Heart right ventricle (tissue), 16 donors: ENCODE results near the gene S100P. TPM values are rescaled to one million over a fixed set of nuclear protein-coding genes. Genes with fewer than 3 reads are reported as not detected.

Source experiments
- ATAC-seq, 8 donors: fragments of 200-7000 bp; cut with Tn5 transposase; one replicate each; pipeline ENCODE4 v1.9.1; 2020; ENCODE audit warnings: mild to moderate bottlenecking in 8 of 8, moderate library complexity in 8 of 8, moderate number of reproducible peaks in 1 of 8
- DNase-seq, 2 donors: peaks; one replicate each; pipeline ENCODE4 v3.0.0-alpha.2; 2020
- H3K27ac ChIP-seq, 10 donors: fragments of 200-600 bp; sonication (generic) in 2 of 10; one replicate each; pipeline versions ENCODE4 v1.5.0 to v1.8.0; 2020 to 2022; ENCODE audit warnings: mild to moderate bottlenecking in 3 of 10
- H3K27me3 ChIP-seq, 7 donors: fragments of 200-600 bp; one replicate each; pipeline ENCODE4 v1.8.0; 2021 to 2022; ENCODE audit warnings: mild to moderate bottlenecking in 2 of 7
- H3K36me3 ChIP-seq, 9 donors: fragments of 200-600 bp; sonication (generic) in 1 of 9; one replicate each; pipeline versions ENCODE4 v1.5.0 to v1.8.0; 2020 to 2022; ENCODE audit warnings: mild to moderate bottlenecking in 2 of 9
- H3K4me1 ChIP-seq, 9 donors: fragments of 200-600 bp; sonication (generic) in 1 of 9; one replicate each; pipeline versions ENCODE4 v1.5.0 to v1.8.0; 2020 to 2022; ENCODE audit warnings: mild to moderate bottlenecking in 4 of 9
- H3K4me3 ChIP-seq, 10 donors: fragments of 200-600 bp; sonication (generic) in 2 of 10; one replicate each; pipeline versions ENCODE4 v1.5.0 to v1.8.0; 2020 to 2022; ENCODE audit warnings: mild to moderate bottlenecking in 7 of 10, moderate library complexity in 2 of 10
- H3K9me3 ChIP-seq, 11 donors: fragments of 200-600 bp in 10 of 11; sonication (generic) in 2 of 11; one replicate each; pipeline versions ENCODE4 v1.5.0 to v1.8.0; 2013 to 2022; ENCODE audit warnings: mild to moderate bottlenecking in 2 of 11, control low read depth in 1 of 11, moderate library complexity in 1 of 11
- CTCF ChIP-seq, 9 donors: fragments of 200-600 bp; sonication (generic) in 2 of 9; IDR thresholded peaks; one replicate each; pipeline versions ENCODE4 v1.5.0 to v1.8.0; 2021 to 2022; ENCODE audit warnings: antibody characterized with exemption in 9 of 9, mild to moderate bottlenecking in 5 of 9, moderate library complexity in 1 of 9
- WGBS, 2 donors: extraction: QIAGEN DNeasy Blood & Tissue Kit; methylation state at CpG; one replicate each; pipeline ENCODE4 v1.1.7; 2013; ENCODE audit warnings: inconsistent platforms in 1 of 2; 5-methylcytosine and 5-hydroxymethylcytosine counted together
- intact Hi-C, 10 donors: fragments of 100-400 bp; cut with DNase I; formaldehyde crosslinking; loops; one replicate each; pipeline versions ENCODE4 v1.11.1 to v1.14.2; 2022
- polyA plus RNA-seq, 2 donors: library from polyadenylated mRNA; stranded (reverse); fragments of 200-250 nt; gene quantifications; one replicate each; pipeline ENCODE4 v1.2.3, GENCODE V29; 2013
- total RNA-seq, 10 donors: library from RNA; stranded (reverse); fragmentation: NEBNext Ultra II Directional in 3 of 10; extraction: Animal tissue kit (Norgen Biotek cat#: 25700) in 3 of 10; gene quantifications; one replicate each; pipeline versions ENCODE4 v1.2.1 to v1.2.4, GENCODE V29; 2021 to 2023
- donor health status: Arrhythmogenic right ventricular cardiomyopathy.
- donor health status: ischemic (EF 13 %, LVEDD 7.1; RV severe dilation, severe dysfunction).
- donor health status: healthy with polysubstance abuse.
- donor health status: DM: no; HTN: yes; CAD: no.
- donor health status: DM: no; HTN: no; CAD: no.
- donor health status: ischemic (EF 25% LVEDD 6.9; RV normal size, moderate dysfunction).
- donor health status: ischemic (EF 25% LVEDD 5.7; RV mildly dilated, moderate dysfunction).
- donor health status: healthy.
- donor health status: DM: yes; HTN: yes; CAD: no.
- donor health status: Ischemic cardiomyopathy.
- donor health status: ischemic (EF 35%, LVEDD 5.7; RV mildly dilated, moderate dysfunction).
- donor health status: nonischemic (EF 11% LVEDD 7.7; RV severe dilation, severe dysfunction).
- donor health status: DM: yes; HTN: yes; CAD: no.
- donor health status: PGD.
- donor health status: ischemic (EF 29% LVEDD 5.4; RV normal size, mild dysfunction).
- donor health status: nonischemic (EF 23%, LVEDD 6.1; RV moderate dilation, normal function).

S100P gene
- total and polyA plus RNA-seq, 12 donors = 0.22 to 8.2 (median 1.4) TPM; not detected in 4

GRCh38 chr4:6734165-6734786, 40.6 kb downstream of the S100P start:
- TF ChIP-seq CTCF (IDR thresholded peaks at IDR 0.05) = no peak
- H3K4me3 ChIP-seq = no peak overlapping the region
- 80 to 82% methylated on average over 16 of the region's 16 CpGs for WGBS, 2 donors
- intact Hi-C loops = loop anchor here in 1 of 10 donors (5.0 kb wide), 1 partner anchor 38 kb away; no protein-coding TSS in a partner anchor
- H3K9me3 ChIP-seq = no peaks in the 10 kb centered on the region
- no peak for DNase-seq
- no peaks in the 10 kb centered on the region for H3K36me3 ChIP-seq
- no peak overlapping the region for H3K27ac ChIP-seq
- no peak for ATAC-seq
- peaks cover 0 to 11% (median 4%) of the 10 kb centered on the region in 9 donors for H3K4me1 ChIP-seq
- H3K27me3 ChIP-seq = no peaks in the 10 kb centered on the region

- intact Hi-C loops = no loop called here
- 85 to 89% methylated on average over 4 of the region's 4 CpGs for WGBS, 2 donors
- no peak for TF ChIP-seq CTCF (IDR thresholded peaks at IDR 0.05)
These were observed 46.2 kb downstream of the S100P start for GRCh38 chr4:6739920-6740319.

GRCh38 chr4:6740347-6740746, 46.7 kb downstream of the S100P start:
- WGBS, 2 donors = 86 to 94% methylated on average over 8 of the region's 8 CpGs
- TF ChIP-seq CTCF (IDR thresholded peaks at IDR 0.05) = no peak
- intact Hi-C loops = no loop called here
- no peaks in the 10 kb centered on the region for H3K27me3 ChIP-seq
- no peak for ATAC-seq
- no peaks in the 10 kb centered on the region for H3K4me1 ChIP-seq
- H3K27ac ChIP-seq = no peak overlapping the region
- H3K4me3 ChIP-seq = no peak overlapping the region
- H3K36me3 ChIP-seq = no peaks in the 10 kb centered on the region
- H3K9me3 ChIP-seq = no peaks in the 10 kb centered on the region
- DNase-seq = no peak

More at GRCh38 chr4:6739920-6740319, 46.2 kb downstream of the S100P start:
- no peak for ATAC-seq
- no peak overlapping the region for H3K4me3 ChIP-seq
- no peaks in the 10 kb centered on the region for H3K36me3 ChIP-seq
- H3K4me1 ChIP-seq = no peaks in the 10 kb centered on the region
- no peaks in the 10 kb centered on the region for H3K27me3 ChIP-seq
- H3K9me3 ChIP-seq = no peaks in the 10 kb centered on the region
- no peak overlapping the region for H3K27ac ChIP-seq
- DNase-seq = no peak

GRCh38 chr4:6742507-6742906, 48.8 kb downstream of the S100P start:
- WGBS, 2 donors = 61 to 78% methylated on average over 2 of the region's 2 CpGs
- H3K27me3 ChIP-seq = no peaks in the 10 kb centered on the region

More at GRCh38 chr4:6742507-6742906, 48.8 kb downstream of the S100P start:
- ATAC-seq (no peak), DNase-seq (no peak)
- no peak for TF ChIP-seq CTCF (IDR thresholded peaks at IDR 0.05)
- no peaks in the 10 kb centered on the region for H3K9me3 ChIP-seq
- H3K4me1 ChIP-seq = peaks cover 7 to 12% (median 11%) of the 10 kb centered on the region in 9 donors
- H3K36me3 ChIP-seq = no peaks in the 10 kb centered on the region
- no peak overlapping the region for H3K27ac ChIP-seq
- H3K4me3 ChIP-seq = no peak overlapping the region
- intact Hi-C loops = no loop called here
